HUES6 (cell line): ENCODE data around the gene PTPRD.
A peak's percentile ranks its signal among the peaks of the same experiment; 100 is the strongest.

ENCODE experiments used
- H3K27ac ChIP-seq: 2 replicates; pipeline ENCODE4 v1.7.0; 2013; ENCODE audit warnings: low read depth, mild to moderate bottlenecking, low read length, inconsistent platforms
- H3K27me3 ChIP-seq: 2 replicates; pipeline ENCODE4 v1.6.1; 2013; ENCODE audit warnings: low read length; ENCODE audit not compliant: control insufficient read depth, insufficient read depth
- H3K36me3 ChIP-seq: 2 replicates; pipeline ENCODE4 v1.6.1; 2013; ENCODE audit warnings: low read length; ENCODE audit not compliant: control insufficient read depth, insufficient read depth
- H3K4me1 ChIP-seq: 2 replicates; pipeline ENCODE4 v1.6.1; 2013; ENCODE audit warnings: low read length; ENCODE audit not compliant: control insufficient read depth, insufficient read depth
- H3K4me3 ChIP-seq: 2 replicates; pipeline ENCODE4 v1.5.1; 2013; ENCODE audit warnings: low read depth, low read length
- H3K9ac ChIP-seq: one replicate; pipeline ENCODE4 v1.6.1; 2013; ENCODE audit warnings: mild to moderate bottlenecking, low read length
- H3K9me3 ChIP-seq: 2 replicates; pipeline ENCODE4 v1.6.1; 2013; ENCODE audit warnings: low read depth, low read length; ENCODE audit not compliant: control insufficient read depth, insufficient read depth

PTPRD gene

DNA sequence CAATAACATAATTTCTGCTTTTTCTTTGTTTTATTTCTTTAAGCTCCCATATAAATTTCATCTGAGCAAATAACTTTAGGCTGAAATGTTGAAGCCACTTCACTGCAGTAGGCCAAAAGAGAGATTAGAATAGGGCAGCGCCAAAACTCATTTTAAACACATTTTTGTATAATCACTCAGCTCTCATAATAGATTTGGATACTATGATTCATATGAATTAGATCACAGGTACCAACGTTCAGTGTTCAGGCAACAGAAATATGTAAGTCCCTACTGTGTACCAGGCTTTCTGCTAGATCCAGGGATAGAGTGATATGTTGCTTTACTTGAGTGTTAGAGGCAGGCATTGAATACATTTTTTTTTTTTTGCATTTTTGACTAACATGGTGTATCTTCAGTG, 370.5 kb downstream of the PTPRD start:
- H3K27me3 ChIP-seq = no peaks in the 10 kb centered on the region
- no peaks in the 10 kb centered on the region for H3K4me1 ChIP-seq
- H3K36me3 ChIP-seq = no peaks in the 10 kb centered on the region
- H3K9ac ChIP-seq = no peak overlapping the region
- 0 out of 2 replicates have a peak, but pooled peaks cover 4% of the 10 kb centered on the region for H3K9me3 ChIP-seq
- H3K27ac ChIP-seq = no peak overlapping the region
- H3K4me3 ChIP-seq = no peak overlapping the region

DNA sequence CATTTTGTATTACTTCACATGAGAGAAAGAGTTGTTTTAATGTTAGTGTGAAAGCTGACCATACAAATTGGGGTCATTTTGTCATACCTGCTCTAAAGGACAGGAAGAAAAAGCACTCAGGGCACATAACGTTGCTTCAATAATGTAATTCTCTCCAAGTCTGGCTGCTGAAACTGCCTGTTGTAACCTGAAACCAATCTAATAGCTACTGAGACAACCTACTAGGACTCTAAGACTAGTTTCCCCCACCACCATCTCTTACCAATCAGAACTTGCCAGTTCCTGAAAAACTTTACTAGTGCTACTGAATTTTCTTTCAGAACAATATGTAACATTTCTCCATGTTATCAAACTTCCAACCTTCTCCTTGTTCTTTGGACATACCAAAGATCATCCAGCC, 374.7 kb downstream of the PTPRD start:
- H3K9ac ChIP-seq = no peak overlapping the region
- no peaks in the 10 kb centered on the region for H3K36me3 ChIP-seq
- no peak overlapping the region for H3K27ac ChIP-seq
- no peaks in the 10 kb centered on the region; the same call in 1 of the 2 replicates for H3K4me1 ChIP-seq
- no peak overlapping the region for H3K4me3 ChIP-seq
- 0 out of 2 replicates have a peak, but pooled peaks cover 4% of the 10 kb centered on the region for H3K9me3 ChIP-seq
- no peaks in the 10 kb centered on the region for H3K27me3 ChIP-seq

DNA sequence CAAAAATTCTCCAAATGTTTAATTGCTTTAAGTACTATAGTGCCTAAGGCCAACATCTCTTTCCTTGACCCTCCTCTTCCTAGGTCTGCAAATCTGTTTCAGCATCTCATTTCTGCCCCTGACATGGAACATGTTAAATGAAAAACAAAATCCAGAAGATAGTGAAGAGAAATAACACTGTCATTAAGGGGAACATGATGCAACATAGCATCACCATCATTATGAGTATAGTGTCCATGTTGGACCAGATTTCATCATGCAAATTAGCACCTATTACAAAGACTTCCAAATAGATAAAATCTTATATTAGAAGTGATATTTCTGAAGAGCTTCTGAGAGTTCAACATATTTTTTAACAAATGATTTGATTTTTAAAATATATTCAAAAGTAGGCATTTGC, 375.2 kb downstream of the PTPRD start:
- Histone ChIP-seq H3K9ac (no peak overlapping the region), H3K27ac (no peak overlapping the region), H3K27me3 (no peaks in the 10 kb centered on the region), H3K4me1 (peaks cover 2% of the 10 kb centered on the region; the same call in 1 of the 2 replicates), H3K4me3 (no peak overlapping the region), H3K9me3 (0 out of 2 replicates have a peak, but pooled peaks cover 4% of the 10 kb centered on the region), H3K36me3 (no peaks in the 10 kb centered on the region)

DNA sequence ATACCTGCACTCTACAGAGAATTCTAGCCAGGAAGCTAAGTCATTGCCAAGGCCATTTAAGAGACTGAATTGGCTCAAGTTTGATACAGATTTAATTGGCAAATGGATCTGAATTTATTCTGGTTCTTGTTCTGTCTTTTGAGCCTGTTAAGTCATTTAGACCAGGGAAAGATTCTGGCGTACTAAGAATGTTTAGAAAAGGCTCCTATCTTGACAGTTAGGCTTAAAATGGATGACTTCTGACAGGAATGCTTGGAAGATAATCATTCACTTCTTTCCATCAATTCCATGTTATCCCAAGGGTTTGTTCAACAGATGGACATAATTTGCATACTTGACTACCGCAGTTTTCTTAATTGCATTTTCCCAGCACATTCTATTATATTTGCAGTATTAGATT, 376.6 kb downstream of the PTPRD start:
- H3K27me3 ChIP-seq = no peaks in the 10 kb centered on the region
- H3K9ac ChIP-seq = no peak overlapping the region
- H3K4me1 ChIP-seq = peaks cover 7% of the 10 kb centered on the region; the same call in 1 of the 2 replicates
- H3K4me3 ChIP-seq = no peak overlapping the region
- H3K9me3 ChIP-seq = 0 out of 2 replicates have a peak, but pooled peaks cover 4% of the 10 kb centered on the region
- H3K27ac ChIP-seq = no peak overlapping the region
- H3K36me3 ChIP-seq = no peaks in the 10 kb centered on the region

DNA sequence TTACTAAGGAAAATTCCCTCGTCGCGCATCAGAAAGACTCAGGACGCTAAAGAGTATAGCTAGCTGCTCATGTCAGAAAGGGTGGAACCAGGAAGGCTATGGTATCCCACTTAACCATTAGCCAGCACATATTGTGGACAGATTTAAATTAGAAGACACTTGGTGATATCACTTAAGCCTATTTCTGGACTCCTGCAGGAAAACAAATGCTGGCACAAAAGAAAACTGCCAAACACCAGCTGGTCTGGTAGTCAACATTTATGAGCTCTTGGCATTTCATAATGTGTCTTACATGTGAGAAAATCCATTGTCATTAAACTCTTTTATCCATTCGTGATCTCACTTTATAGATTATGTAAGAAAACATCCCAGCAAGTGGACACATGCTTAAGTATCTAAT, 377.4 kb downstream of the PTPRD start:
- no peak overlapping the region for H3K9ac ChIP-seq
- H3K27me3 ChIP-seq = no peaks in the 10 kb centered on the region
- H3K36me3 ChIP-seq = no peaks in the 10 kb centered on the region
- peaks cover 7% of the 10 kb centered on the region; the same call in 1 of the 2 replicates for H3K4me1 ChIP-seq
- no peak overlapping the region for H3K4me3 ChIP-seq
- H3K9me3 ChIP-seq = 0 out of 2 replicates have a peak, but pooled peaks cover 4% of the 10 kb centered on the region
- H3K27ac ChIP-seq = no peak overlapping the region

DNA sequence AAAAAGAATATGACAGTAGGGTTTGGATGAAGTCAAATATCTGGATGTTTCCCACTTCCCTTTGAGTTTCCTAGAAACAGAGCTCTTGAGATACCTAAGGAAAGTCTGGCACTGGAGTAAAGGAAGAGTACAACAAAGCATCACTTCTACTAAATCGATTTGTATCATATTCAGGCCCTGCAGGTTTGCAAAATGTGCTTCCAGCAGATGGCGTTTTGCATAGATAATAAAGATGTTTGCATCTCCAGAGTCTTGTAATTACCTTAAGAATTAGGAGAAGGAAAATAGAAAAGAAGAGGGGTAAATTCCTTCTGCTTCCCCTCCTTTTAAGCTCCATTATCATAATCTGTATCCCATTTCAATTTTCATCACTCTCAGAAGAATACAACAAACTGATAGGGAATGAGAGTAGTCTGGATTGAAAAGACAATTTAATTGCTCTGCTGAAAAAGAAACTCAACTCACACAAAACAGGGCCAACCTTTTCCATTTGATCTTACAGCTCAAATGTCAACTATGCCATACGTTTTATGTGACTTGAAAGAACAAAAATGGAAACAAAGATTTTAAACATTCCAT, 380.4 kb downstream of the PTPRD start:
- H3K4me3 ChIP-seq = no peak overlapping the region
- H3K27me3 ChIP-seq = no peaks in the 10 kb centered on the region
- H3K9me3 ChIP-seq = no peaks in the 10 kb centered on the region
- no peak overlapping the region for H3K27ac ChIP-seq
- no peak overlapping the region for H3K9ac ChIP-seq
- peaks cover 7% of the 10 kb centered on the region; the same call in 1 of the 2 replicates for H3K4me1 ChIP-seq
- no peaks in the 10 kb centered on the region for H3K36me3 ChIP-seq

DNA sequence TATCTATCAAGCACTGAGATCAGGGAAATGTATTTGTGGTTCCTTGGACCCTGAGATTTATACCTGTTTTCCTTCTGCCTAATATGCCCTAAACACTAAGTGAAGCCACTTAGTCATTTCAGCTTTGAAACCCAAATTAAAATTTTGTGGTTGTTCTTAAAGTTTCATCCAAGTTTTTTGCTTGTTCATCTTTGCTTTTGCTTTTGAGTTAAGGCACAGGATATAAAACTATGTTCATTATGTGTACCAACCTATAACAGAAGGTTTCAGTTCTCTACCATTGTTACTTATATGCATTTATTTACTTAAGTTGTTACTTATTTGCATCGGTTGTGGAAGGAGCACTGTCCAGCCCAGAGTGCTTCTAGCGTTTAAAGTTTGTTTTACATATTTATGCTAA, 382.3 kb downstream of the PTPRD start:
- H3K36me3 ChIP-seq = no peaks in the 10 kb centered on the region
- no peaks in the 10 kb centered on the region for H3K27me3 ChIP-seq
- H3K27ac ChIP-seq = no peak overlapping the region
- H3K4me1 ChIP-seq = peaks cover 7% of the 10 kb centered on the region; the same call in 1 of the 2 replicates
- no peak overlapping the region for H3K9ac ChIP-seq
- no peak overlapping the region for H3K4me3 ChIP-seq
- no peaks in the 10 kb centered on the region for H3K9me3 ChIP-seq

DNA sequence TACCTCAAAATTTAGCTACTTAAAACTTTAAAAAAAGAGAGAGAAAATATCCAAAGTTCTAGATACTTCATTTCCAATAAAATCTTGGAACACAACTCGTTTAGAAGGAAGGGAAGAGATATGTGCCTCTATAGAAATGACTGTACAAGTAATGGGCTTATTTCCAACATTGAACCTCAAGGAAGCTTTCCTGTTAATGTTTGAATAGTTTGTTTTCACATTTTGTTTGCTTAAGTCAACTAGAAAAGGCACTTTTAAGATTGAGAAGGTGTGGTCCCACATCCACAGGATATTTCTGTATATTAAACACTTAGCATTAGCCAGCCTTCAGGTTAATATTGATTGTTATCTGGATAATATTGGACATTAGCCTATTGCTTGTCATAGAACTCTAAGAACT, 384.7 kb downstream of the PTPRD start:
- Histone ChIP-seq H3K4me3 (no peak overlapping the region), H3K9ac (no peak overlapping the region), H3K4me1 (peaks cover 7% of the 10 kb centered on the region; the same call in 1 of the 2 replicates), H3K9me3 (no peaks in the 10 kb centered on the region), H3K27ac (no peak overlapping the region), H3K36me3 (no peaks in the 10 kb centered on the region), H3K27me3 (no peaks in the 10 kb centered on the region)

DNA sequence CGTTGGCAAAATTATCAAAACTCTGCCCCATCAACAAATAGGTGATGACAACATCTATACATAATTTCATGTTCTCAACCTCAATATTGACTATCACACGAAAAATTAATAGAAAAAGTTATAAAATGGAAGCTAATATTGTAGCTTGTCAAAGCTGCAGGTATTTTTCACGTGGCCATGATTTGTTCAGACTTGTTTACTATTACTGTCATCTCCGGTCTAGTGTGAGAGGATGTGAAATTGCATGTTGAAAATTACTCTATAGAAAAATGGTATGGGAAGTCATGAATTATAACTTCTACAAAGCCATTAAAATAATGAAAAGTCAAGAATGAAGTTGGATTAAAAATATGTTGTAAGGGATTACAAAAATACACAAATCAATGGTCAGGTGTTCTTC, 385.8 kb downstream of the PTPRD start:
- Histone ChIP-seq H3K9me3 (no peaks in the 10 kb centered on the region), H3K9ac (no peak overlapping the region), H3K27ac (no peak overlapping the region), H3K4me1 (no peaks in the 10 kb centered on the region), H3K36me3 (no peaks in the 10 kb centered on the region), H3K27me3 (no peaks in the 10 kb centered on the region), H3K4me3 (no peak overlapping the region)

DNA sequence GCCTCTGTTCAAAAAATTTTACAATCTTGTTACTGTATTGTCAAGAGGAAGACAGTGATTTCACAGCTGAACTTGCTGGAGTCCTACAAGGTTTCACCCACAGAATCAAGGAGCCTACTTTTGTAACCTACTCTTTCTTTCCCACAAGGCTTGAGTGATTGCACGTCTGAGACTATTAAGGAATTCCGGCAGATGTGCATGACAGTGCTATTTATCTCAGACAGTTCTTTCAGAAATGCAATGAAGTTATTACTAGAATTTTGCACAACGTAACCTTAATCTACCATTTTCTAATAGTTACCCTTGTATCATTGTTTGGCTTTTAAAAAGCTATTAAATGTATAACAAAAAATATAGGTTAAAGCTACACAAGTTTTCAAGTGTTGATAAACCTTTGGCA, 400.1 kb downstream of the PTPRD start:
- no peaks in the 10 kb centered on the region for H3K4me1 ChIP-seq

DNA sequence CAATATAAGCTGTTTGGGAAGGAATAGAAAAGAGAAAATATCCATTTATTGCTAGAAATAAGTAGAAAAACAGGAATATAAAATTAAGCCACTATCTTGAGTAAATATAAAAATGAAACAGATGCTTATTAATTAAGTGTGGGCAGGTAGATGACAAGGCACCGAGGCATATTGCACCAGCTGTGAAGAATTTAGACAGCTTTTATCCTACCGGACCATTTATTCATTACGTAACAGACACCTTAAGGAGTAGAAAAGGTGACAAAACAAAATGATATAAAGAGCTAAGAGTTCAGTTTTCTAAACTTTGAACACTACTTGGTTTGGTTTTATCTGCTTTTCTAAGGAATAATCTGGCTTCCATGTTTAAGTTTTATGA, 404.1 kb downstream of the PTPRD start:
- Histone ChIP-seq H3K4me1 (no peaks in the 10 kb centered on the region), H3K9ac (no peak overlapping the region), H3K27me3 (no peaks in the 10 kb centered on the region), H3K36me3 (no peaks in the 10 kb centered on the region), H3K27ac (no peak overlapping the region), H3K4me3 (peak overlapping the region; percentile 53), H3K9me3 (no peaks in the 10 kb centered on the region)

More for the DNA sequence above, 400.1 kb downstream of the PTPRD start:
- no peaks in the 10 kb centered on the region for H3K9me3 ChIP-seq
- H3K27me3 ChIP-seq = no peaks in the 10 kb centered on the region
- no peak overlapping the region for H3K9ac ChIP-seq
- H3K4me3 ChIP-seq = no peak overlapping the region
- no peak overlapping the region for H3K27ac ChIP-seq
- H3K36me3 ChIP-seq = no peaks in the 10 kb centered on the region
